ENCODE results near the gene KCTD17.

The KCTD17 gene

GRCh38 chr22:37051391-37052385 is at the start of gene KCTD17:
TSS of gene KCTD17 (plus strand) at chr22:37051742. CDS start at chr22:37051761, 19 bp downstream.
- DNase-seq = no peak

- no peak for DNase-seq
These were observed 49.7 kb upstream of the KCTD17 start for GRCh38 chr22:37001826-37002225.

GRCh38 chr22:37002633-37003032 is 48.9 kb upstream of the KCTD17 start:
- DNase-seq = no peak

GRCh38 chr22:37007651-37008050 is 43.9 kb upstream of the KCTD17 start:
- DNase-seq = no peak

- DNase-seq = no peak
These were observed 43.2 kb upstream of the KCTD17 start for GRCh38 chr22:37008365-37008764.

GRCh38 chr22:37009490-37009889 is 42.1 kb upstream of the KCTD17 start:
- DNase-seq = no peak

GRCh38 chr22:37010174-37010573 is 41.4 kb upstream of the KCTD17 start:
- no peak for DNase-seq

- DNase-seq = no peak
These were observed 40.6 kb upstream of the KCTD17 start for GRCh38 chr22:37010976-37011375.

GRCh38 chr22:37011472-37011871 is 40.1 kb upstream of the KCTD17 start:
- DNase-seq = no peak

- DNase-seq = no peak
These were observed 39.2 kb upstream of the KCTD17 start for GRCh38 chr22:37012262-37012904.

- no peak for DNase-seq
These were observed 38.6 kb upstream of the KCTD17 start for GRCh38 chr22:37012956-37013355.

GRCh38 chr22:37014415-37014806 is 37.1 kb upstream of the KCTD17 start:
- DNase-seq = no peak

- DNase-seq = no peak
These were observed 36.5 kb upstream of the KCTD17 start for GRCh38 chr22:37014835-37015586.

- DNase-seq = no peak
These were observed 36.0 kb upstream of the KCTD17 start for GRCh38 chr22:37015587-37015878.

GRCh38 chr22:37016134-37016910 is 35.2 kb upstream of the KCTD17 start:
- no peak for DNase-seq

GRCh38 chr22:37017356-37017755 is 34.2 kb upstream of the KCTD17 start:
- no peak for DNase-seq

GRCh38 chr22:37018086-37018814 is 33.3 kb upstream of the KCTD17 start:
- DNase-seq = no peak

- no peak for DNase-seq
These were observed 32.7 kb upstream of the KCTD17 start for GRCh38 chr22:37018815-37019308.

GRCh38 chr22:37019309-37020191 is 32.0 kb upstream of the KCTD17 start, which contains the start of the genes MPST and TST:
TSS of gene MPST (plus strand) at chr22:37019742. CDS start at chr22:37019837, 95 bp downstream.
TSS of gene TST (minus strand) at chr22:37019447. CDS start at chr22:37018732, 715 bp downstream.
- no peak for DNase-seq

GRCh38 chr22:37020192-37020479 is 31.4 kb upstream of the KCTD17 start:
- no peak for DNase-seq

GRCh38 chr22:37021041-37021440 is 30.5 kb upstream of the KCTD17 start:
- no peak for DNase-seq
